Liver (tissue), 3 donors: Measurements from ENCODE around the gene ZNF627.

Experiments used
- JUND ChIP-seq, 2 donors: IDR thresholded peaks; 2 replicates each; pipeline ENCODE4 v1.6.1; 2016; ENCODE audit warnings: antibody characterized with exemption in 2 of 2
- RAD21 ChIP-seq, 2 donors: IDR thresholded peaks; 2 replicates each; pipeline ENCODE4 v1.6.1; 2016; ENCODE audit warnings: antibody characterized with exemption in 2 of 2, mild to moderate bottlenecking in 2 of 2
- TAF1 ChIP-seq: conservative IDR thresholded peaks from 2 replicates; pipeline ENCODE4 v1.6.1; 2016; ENCODE audit warnings: antibody characterized with exemption, mild to moderate bottlenecking
- TF ChIP-seq, protein P1 (sequence below): fragments of 150-350 bp; IDR thresholded peaks from 2 replicates; pipeline ENCODE4 v1.5.1; 2017; ENCODE audit warnings: improper control_type of control experiment, low read depth, low read length; ENCODE audit not compliant: missing input control
- TF ChIP-seq, protein P2 (sequence below): IDR thresholded peaks from 2 replicates; pipeline ENCODE4 v1.6.1; 2016; ENCODE audit warnings: antibody characterized with exemption
- donor health status: healthy.
- donor health status: healthy.

DNA sequence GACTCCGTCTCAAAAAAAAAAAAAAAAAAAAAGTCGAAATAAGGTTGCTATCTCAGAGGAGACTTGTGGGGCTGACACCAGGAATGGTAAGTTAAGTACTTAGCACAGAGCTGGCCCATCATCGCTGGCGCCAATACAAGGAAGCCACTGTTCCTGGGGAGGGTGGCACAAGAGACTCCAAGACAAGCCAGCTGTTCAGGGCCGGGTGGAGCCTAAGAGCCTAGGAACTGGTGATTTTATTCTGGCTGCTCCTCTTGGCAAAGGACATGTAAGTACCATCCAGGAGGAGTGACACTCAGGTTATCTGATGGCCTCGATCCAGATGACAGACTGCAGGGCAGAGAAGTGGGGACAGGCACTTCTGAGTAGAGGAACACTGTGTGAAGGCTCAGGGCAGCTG, 42.0 kb upstream of the ZNF627 start:
- TF ChIP-seq, protein P1, sequence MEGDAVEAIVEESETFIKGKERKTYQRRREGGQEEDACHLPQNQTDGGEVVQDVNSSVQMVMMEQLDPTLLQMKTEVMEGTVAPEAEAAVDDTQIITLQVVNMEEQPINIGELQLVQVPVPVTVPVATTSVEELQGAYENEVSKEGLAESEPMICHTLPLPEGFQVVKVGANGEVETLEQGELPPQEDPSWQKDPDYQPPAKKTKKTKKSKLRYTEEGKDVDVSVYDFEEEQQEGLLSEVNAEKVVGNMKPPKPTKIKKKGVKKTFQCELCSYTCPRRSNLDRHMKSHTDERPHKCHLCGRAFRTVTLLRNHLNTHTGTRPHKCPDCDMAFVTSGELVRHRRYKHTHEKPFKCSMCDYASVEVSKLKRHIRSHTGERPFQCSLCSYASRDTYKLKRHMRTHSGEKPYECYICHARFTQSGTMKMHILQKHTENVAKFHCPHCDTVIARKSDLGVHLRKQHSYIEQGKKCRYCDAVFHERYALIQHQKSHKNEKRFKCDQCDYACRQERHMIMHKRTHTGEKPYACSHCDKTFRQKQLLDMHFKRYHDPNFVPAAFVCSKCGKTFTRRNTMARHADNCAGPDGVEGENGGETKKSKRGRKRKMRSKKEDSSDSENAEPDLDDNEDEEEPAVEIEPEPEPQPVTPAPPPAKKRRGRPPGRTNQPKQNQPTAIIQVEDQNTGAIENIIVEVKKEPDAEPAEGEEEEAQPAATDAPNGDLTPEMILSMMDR = no peak
- no peak for TF ChIP-seq JUND (IDR thresholded peaks at IDR 0.05)
- no peak for TF ChIP-seq RAD21 (IDR thresholded peaks at IDR 0.05)
- TF ChIP-seq, protein P2, sequence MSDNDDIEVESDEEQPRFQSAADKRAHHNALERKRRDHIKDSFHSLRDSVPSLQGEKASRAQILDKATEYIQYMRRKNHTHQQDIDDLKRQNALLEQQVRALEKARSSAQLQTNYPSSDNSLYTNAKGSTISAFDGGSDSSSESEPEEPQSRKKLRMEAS = no peak
- TF ChIP-seq TAF1 = no peak
